Panc1 (cell line): ENCODE measurements around the gene KLB. TPM values are rescaled to one million over a fixed set of nuclear protein-coding genes. Genes with fewer than 3 reads are reported as not detected.

Experiments used
- ATAC-seq: fragments of 200-7000 bp; cut with Tn5 transposase; 2 replicates; pipeline ENCODE4 v1.9.1; 2020; ENCODE audit warnings: mild to moderate bottlenecking, moderate library complexity
- BruUV-seq: library from RNA; stranded (reverse); fragments of 400-500 nt; replicated peaks from 2 replicates; lab custom pipeline; 2021; lab: Mats Ljungman, UMichigan
- CTCF ChIA-PET: fragments of 300-600 bp; sonication (Branson Sonifier 250); formaldehyde crosslinking; loops from one replicate; lab custom pipeline; 2022; ENCODE audit warnings: antibody characterized with exemption; lab: Charles Lee
- POLR2A ChIA-PET: fragments of 300-600 bp; sonication (Branson Sonifier 250); formaldehyde crosslinking; loops from one replicate; lab custom pipeline; 2022; ENCODE audit warnings: antibody characterized with exemption; lab: Charles Lee
- DNase-seq: peaks from one replicate; pipeline ENCODE4 v3.0.0-alpha.2; 2010; ENCODE audit warnings: low read depth, low spot score
- H3K27ac ChIP-seq: 2 replicates; pipeline ENCODE4 v1.5.1; 2011; ENCODE audit warnings: mild to moderate bottlenecking, low read length, inconsistent platforms
- H3K27me3 ChIP-seq: fragments of 200-500 bp; sonication (Bioruptor generic); 2 replicates; pipeline ENCODE4 v1.6.0; 2014; ENCODE audit warnings: low read length, inconsistent platforms; ENCODE audit not compliant: control insufficient read depth, insufficient read depth
- H3K36me3 ChIP-seq: fragments of 200-500 bp; sonication (Bioruptor generic); 2 replicates; pipeline ENCODE4 v1.5.1; 2014; ENCODE audit warnings: inconsistent platforms, mild to moderate bottlenecking, low read length, moderate library complexity; ENCODE audit not compliant: control insufficient read depth, insufficient read depth
- H3K4me1 ChIP-seq: 2 replicates; pipeline ENCODE4 v1.5.1; 2011; ENCODE audit warnings: inconsistent platforms, mild to moderate bottlenecking, low read length, moderate library complexity; ENCODE audit not compliant: control insufficient read depth, insufficient read depth
- H3K4me3 ChIP-seq, 2 experiments: 2 replicates each; pipeline ENCODE4 v1.5.1; 2011 to 2012; ENCODE audit warnings: low read depth in 2 of 2, low read length in 2 of 2, mild to moderate bottlenecking in 2 of 2, inconsistent platforms in 1 of 2, moderate library complexity in 1 of 2
- H3K9me3 ChIP-seq: fragments of 200-500 bp; sonication (Bioruptor generic); 2 replicates; pipeline ENCODE4 v1.5.1; 2014; ENCODE audit warnings: low read depth, mild to moderate bottlenecking, inconsistent platforms, low read length, moderate library complexity; ENCODE audit not compliant: control insufficient read depth, insufficient read depth
- CTCF ChIP-seq: fragments of 450-650 bp; IDR thresholded peaks from 2 replicates; pipeline ENCODE4 v1.5.1; 2017; ENCODE audit warnings: mild to moderate bottlenecking
- POLR2AphosphoS5 ChIP-seq: IDR thresholded peaks from 2 replicates; pipeline ENCODE4 v1.6.1; 2012; ENCODE audit warnings: mild to moderate bottlenecking, low read depth, low read length, moderate library complexity
- REST ChIP-seq, 2 experiments: IDR thresholded peaks; 2 replicates each; pipeline ENCODE4 v1.6.1; 2011 to 2012; ENCODE audit warnings: low read depth in 2 of 2, control low read depth in 1 of 2, low read length in 1 of 2, mild to moderate bottlenecking in 1 of 2, moderate library complexity in 1 of 2; ENCODE audit not compliant: insufficient read depth in 1 of 2
- SIN3A ChIP-seq: IDR thresholded peaks from 2 replicates; pipeline ENCODE4 v1.6.1; 2012; ENCODE audit warnings: low read depth, mild to moderate bottlenecking, low read length, moderate library complexity, borderline replicate concordance; ENCODE audit not compliant: insufficient read depth
- TCF7L2 ChIP-seq: IDR thresholded peaks from 2 replicates; pipeline ENCODE4 v1.6.1; 2011; ENCODE audit warnings: mild to moderate bottlenecking, low read depth, low read length, inconsistent platforms
- in situ Hi-C: cut with HindIII; loops from 2 replicates; pipeline ENCODE4 v1.10.0; 2016; ENCODE audit warnings: low sequenced_read_pairs, low pct_unique_long_range_greater_than_20kb
- intact Hi-C: fragments of 100-400 bp; cut with micrococcal nuclease; formaldehyde crosslinking; loops from one replicate; pipeline ENCODE4 v1.10.0; 2022; ENCODE audit not compliant: unreplicated experiment
- total RNA-seq: library from RNA; stranded (reverse); gene quantifications from one replicate; pipeline ENCODE4 v1.2.1, GENCODE V29; 2021; ENCODE audit not compliant: unreplicated experiment

Gene KLB
- total RNA-seq, 1 experiment from 2014 or later, result not detected

GRCh38 chr4:39452860-39453587 is 46.3 kb downstream of the KLB start:
- Histone ChIP-seq H3K27me3 (no peaks in the 10 kb centered on the region), H3K36me3 (peaks cover 55% of the 10 kb centered on the region), H3K4me1 (peaks cover 9% of the 10 kb centered on the region), H3K4me3 (no peak overlapping the region), H3K27ac (no peak overlapping the region), H3K9me3 (no peaks in the 10 kb centered on the region)
- DNase-seq, result no peak
- ChIA-PET POLR2A (no interaction called here), CTCF (no interaction called here)
- no peak for ATAC-seq
- BruUV-seq, result no TSS peak
- intact Hi-C loops (no loop called here), in situ Hi-C loops (no loop called here)
- no peak for TF ChIP-seq CTCF
- no peak for TF ChIP-seq TCF7L2
- peak; percentile 39 for TF ChIP-seq POLR2AphosphoS5
- TF ChIP-seq SIN3A, result no peak

GRCh38 chr4:39453738-39454137 is 47.0 kb downstream of the KLB start:
- in situ Hi-C loops (no loop called here), intact Hi-C loops (no loop called here)
- Histone ChIP-seq H3K4me1 (peaks cover 9% of the 10 kb centered on the region), H3K9me3 (no peaks in the 10 kb centered on the region), H3K4me3 (no peak overlapping the region), H3K27ac (no peak overlapping the region), H3K36me3 (peaks cover 61% of the 10 kb centered on the region), H3K27me3 (no peaks in the 10 kb centered on the region)
- ChIA-PET POLR2A (interaction anchor here (0.5 kb wide), 1 partner anchor 408 kb away, joined by 3 read pairs; no protein-coding TSS in a partner anchor), CTCF (no interaction called here)
- TF ChIP-seq REST (IDR thresholded peaks at IDR 0.05; ENCODE audit: insufficient read depth in 1 of 2, low read depth in 2 of 2, low read length in 1 of 2) (no peak), TCF7L2 (no peak), SIN3A (no peak), CTCF (no peak), POLR2AphosphoS5 (no peak)
- no TSS peak for BruUV-seq
- no peak for DNase-seq
- ATAC-seq, result no peak
